HL-60 (cell line): Measurements from ENCODE around the gene PTPA.

Experiments used
- DNase-seq, 2 experiments: peaks; one replicate each; pipeline ENCODE4 v3.0.0-alpha.2; 2010 to 2020; ENCODE audit warnings: low read depth in 1 of 2, low spot score in 1 of 2
- H3K27ac ChIP-seq: fragments of 250-450 bp; sonication (Bioruptor Pico); replicated peaks from 2 replicates; pipeline ENCODE4 v1.5.1; 2020; ENCODE audit warnings: mild to moderate bottlenecking, moderate library complexity
- H3K27me3 ChIP-seq: fragments of 250-450 bp; sonication (Bioruptor Pico); 2 replicates; pipeline ENCODE4 v1.5.1; 2021; ENCODE audit warnings: mild to moderate bottlenecking, moderate library complexity; ENCODE audit not compliant: insufficient read depth, poor library complexity, severe bottlenecking
- H3K4me3 ChIP-seq: replicated peaks from 2 replicates; pipeline ENCODE4 v1.5.1; 2011; ENCODE audit warnings: mild to moderate bottlenecking, control low read depth, low read length; ENCODE audit not compliant: insufficient read depth
- CTCF ChIP-seq: IDR thresholded peaks from one replicate; pipeline ENCODE4 v1.5.1; 2011; ENCODE audit warnings: low read length, control low read depth, inconsistent platforms; ENCODE audit not compliant: insufficient read depth
- GABPA ChIP-seq: IDR thresholded peaks from 2 replicates; pipeline ENCODE4 v1.6.1; 2012; ENCODE audit warnings: low read depth
- POLR2AphosphoS5 ChIP-seq: IDR thresholded peaks from 2 replicates; pipeline ENCODE4 v1.6.1; 2012; ENCODE audit warnings: low read depth
- REST ChIP-seq: IDR thresholded peaks from 2 replicates; pipeline ENCODE4 v1.6.1; 2012; ENCODE audit warnings: low read depth; ENCODE audit not compliant: insufficient replicate concordance
- SPI1 ChIP-seq: IDR thresholded peaks from 2 replicates; pipeline ENCODE4 v1.6.1; 2012; ENCODE audit warnings: low read depth, mild to moderate bottlenecking, borderline replicate concordance

PTPA gene

GRCh38 chr9:129078691-129079503 is 32.3 kb upstream of the PTPA start:
- no peak overlapping the region for H3K27ac ChIP-seq
- no peak overlapping the region for H3K4me3 ChIP-seq
- no peak for TF ChIP-seq GABPA
- no peak for TF ChIP-seq CTCF
- no peak for TF ChIP-seq POLR2AphosphoS5
- no peak for TF ChIP-seq REST
- TF ChIP-seq SPI1, result no peak
- DNase-seq, result no peak
- H3K27me3 ChIP-seq, result no peaks in the 10 kb centered on the region

- no peaks in the 10 kb centered on the region for H3K27me3 ChIP-seq
- TF ChIP-seq SPI1, result no peak
- TF ChIP-seq GABPA, result no peak
- no peak for TF ChIP-seq CTCF
- TF ChIP-seq POLR2AphosphoS5, result no peak
- no peak for TF ChIP-seq REST
- no peak overlapping the region for H3K27ac ChIP-seq
- no peak for DNase-seq
- no peak overlapping the region for H3K4me3 ChIP-seq
Measured at GRCh38 chr9:129079829-129080228, 31.4 kb upstream of the PTPA start.

- no peak for DNase-seq
- H3K4me3 ChIP-seq, result peak overlapping the region; percentile 85
- TF ChIP-seq POLR2AphosphoS5 (no peak), CTCF (no peak), REST (no peak), GABPA (no peak), SPI1 (no peak)
- peak overlapping the region; percentile 36 for H3K27ac ChIP-seq
- no peaks in the 10 kb centered on the region for H3K27me3 ChIP-seq
Measured at GRCh38 chr9:129080298-129080600, 31.0 kb upstream of the PTPA start.
